ENCODE measurements around the gene EBF4.

EBF4 gene

DNA sequence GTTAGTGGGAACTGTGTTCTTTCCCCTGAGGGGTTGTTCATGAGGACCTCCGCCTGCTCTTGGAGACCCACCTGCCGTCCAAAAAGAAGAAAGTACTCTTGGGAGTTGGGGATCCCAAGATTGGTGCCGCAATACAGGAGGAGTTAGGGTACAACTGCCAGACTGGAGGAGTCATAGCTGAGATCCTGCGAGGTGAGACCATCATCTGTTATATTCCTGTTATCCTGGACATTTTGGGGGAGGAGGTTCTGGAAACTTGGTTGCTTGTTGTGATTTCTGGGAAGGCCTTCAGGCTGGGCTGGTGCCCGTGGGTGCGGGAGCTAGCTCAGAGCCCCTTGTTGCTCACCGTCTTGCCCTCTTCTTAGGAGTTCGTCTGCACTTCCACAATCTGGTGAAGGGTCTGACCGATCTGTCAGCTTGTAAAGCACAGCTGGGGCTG, 38.2 kb upstream of the EBF4 start:
- no peak for TF ChIP-seq CTCF (IDR thresholded peaks at IDR 0.05; ENCODE audit: insufficient read depth, low read depth, low read length, missing control alignments)
- peak overlapping the region; percentile 100 for H3K4me3 ChIP-seq (ENCODE audit: low read depth, low read length)
- DNase-seq (ENCODE audit: low read depth) = no peak

DNA sequence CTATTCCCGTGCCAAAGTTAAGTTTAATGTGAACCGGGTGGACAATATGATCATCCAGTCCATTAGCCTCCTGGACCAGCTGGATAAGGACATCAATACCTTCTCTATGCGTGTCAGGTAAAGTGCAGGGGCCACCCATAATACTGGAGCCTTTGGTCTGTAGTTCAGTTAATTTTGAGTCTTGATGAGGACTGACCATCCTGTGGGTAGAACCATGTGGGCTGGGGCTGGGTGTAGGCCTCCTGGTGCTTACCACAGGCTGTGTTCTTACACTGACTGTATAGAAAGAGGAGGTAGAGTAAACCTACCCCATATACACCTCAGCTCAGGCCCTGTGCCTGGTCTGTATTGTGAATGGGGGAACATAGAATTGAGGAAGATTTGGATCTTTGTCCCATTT, 37.7 kb upstream of the EBF4 start:
- peak overlapping the region; percentile 100; the same call in 1 of the 2 replicates for H3K4me3 ChIP-seq (ENCODE audit: low read depth, low read length)
- DNase-seq (ENCODE audit: low read depth) = no peak
- TF ChIP-seq CTCF (IDR thresholded peaks at IDR 0.05; ENCODE audit: insufficient read depth, low read depth, low read length, missing control alignments) = no peak

DNA sequence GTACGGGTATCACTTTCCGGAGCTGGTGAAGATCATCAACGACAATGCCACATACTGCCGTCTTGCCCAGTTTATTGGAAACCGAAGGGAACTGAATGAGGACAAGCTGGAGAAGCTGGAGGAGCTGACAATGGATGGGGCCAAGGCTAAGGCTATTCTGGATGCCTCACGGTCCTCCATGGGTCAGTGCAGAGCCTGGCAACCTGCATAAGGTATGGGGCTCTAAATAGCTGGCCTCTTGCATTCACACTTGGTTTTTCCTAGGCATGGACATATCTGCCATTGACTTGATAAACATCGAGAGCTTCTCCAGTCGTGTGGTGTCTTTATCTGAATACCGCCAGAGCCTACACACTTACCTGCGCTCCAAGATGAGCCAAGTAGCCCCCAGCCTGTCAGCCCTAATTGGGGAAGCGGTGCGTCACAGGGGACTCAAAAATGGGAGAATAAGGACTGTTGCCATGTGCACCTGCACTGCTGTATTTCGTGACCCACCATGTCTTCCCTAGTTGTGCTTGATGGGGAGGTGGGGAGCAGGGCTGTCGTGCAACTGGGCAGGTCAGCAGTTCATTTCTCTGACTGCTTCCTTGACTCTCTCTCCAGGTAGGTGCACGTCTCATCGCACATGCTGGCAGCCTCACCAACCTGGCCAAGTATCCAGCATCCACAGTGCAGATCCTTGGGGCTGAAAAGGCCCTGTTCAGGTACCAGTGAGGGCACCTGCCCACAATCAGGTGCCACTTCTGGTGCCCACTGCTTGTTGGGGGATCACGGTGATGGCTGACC, 37.1 kb upstream of the EBF4 start:
- no peak for DNase-seq (ENCODE audit: low read depth)
- H3K4me3 ChIP-seq (ENCODE audit: low read depth, low read length) = no peak overlapping the region
- no peak for TF ChIP-seq CTCF (IDR thresholded peaks at IDR 0.05; ENCODE audit: insufficient read depth, low read depth, low read length, missing control alignments)

- H3K4me3 ChIP-seq (ENCODE audit: low read depth, low read length) = no peak overlapping the region
- DNase-seq (ENCODE audit: low read depth) = no peak
- TF ChIP-seq CTCF (IDR thresholded peaks at IDR 0.05; ENCODE audit: insufficient read depth, low read depth, low read length, missing control alignments) = no peak
Observed at GRCh38 chr20:2656471-2657117, 36.0 kb upstream of the EBF4 start.

- DNase-seq (ENCODE audit: low read depth) = no peak
- no peak for TF ChIP-seq CTCF (IDR thresholded peaks at IDR 0.05; ENCODE audit: insufficient read depth, low read depth, low read length, missing control alignments)
Observed at GRCh38 chr20:2657241-2657640, 35.3 kb upstream of the EBF4 start.

GRCh38 chr20:2657674-2658073, 34.9 kb upstream of the EBF4 start:
- no peak overlapping the region for H3K4me3 ChIP-seq (ENCODE audit: low read depth, low read length)
- no peak for TF ChIP-seq CTCF (IDR thresholded peaks at IDR 0.05; ENCODE audit: insufficient read depth, low read depth, low read length, missing control alignments)
- DNase-seq (ENCODE audit: low read depth) = no peak

More at GRCh38 chr20:2657241-2657640, 35.3 kb upstream of the EBF4 start:
- no peak overlapping the region for H3K4me3 ChIP-seq (ENCODE audit: low read depth, low read length)

Measured in GM12865 (cell line).